Kidney (tissue), 14 donors: Measurements from ENCODE around the gene FOXRED2. TPM values are rescaled to one million over a fixed set of nuclear protein-coding genes. Genes with fewer than 3 reads are reported as not detected.

Experiments used
- DNase-seq, 5 donors: peaks; one replicate each; pipeline ENCODE4 v3.0.0-alpha.2; 2013 to 2020
- FAIRE-seq: peaks from 2 replicates; lab custom pipeline; 2012; peaks lifted over from hg19 to GRCh38; lab: Jason Lieb, UNC
- H3K27ac ChIP-seq, 2 donors: one replicate each; pipeline ENCODE4 v1.7.0; 2013; ENCODE audit warnings: low read depth in 2 of 2, low read length in 2 of 2, inconsistent platforms in 1 of 2
- H3K27me3 ChIP-seq: one replicate; pipeline ENCODE4 v1.7.1; 2013; ENCODE audit warnings: low read length, inconsistent platforms; ENCODE audit not compliant: control insufficient read depth, insufficient read depth
- H3K36me3 ChIP-seq, 3 donors: one replicate each; pipeline versions ENCODE4 v1.7.0 to v1.7.1; 2013; ENCODE audit warnings: low read length in 3 of 3, control low read depth in 1 of 3, inconsistent platforms in 1 of 3; ENCODE audit not compliant: insufficient read depth in 3 of 3, control insufficient read depth in 2 of 3
- H3K4me1 ChIP-seq, 3 donors: one replicate each; pipeline versions ENCODE4 v1.7.0 to v1.7.1; 2013; ENCODE audit warnings: low read length in 3 of 3, inconsistent platforms in 1 of 3, low read depth in 1 of 3; ENCODE audit not compliant: control insufficient read depth in 2 of 3, insufficient read depth in 2 of 3
- H3K4me3 ChIP-seq, 3 donors: one replicate each; pipeline versions ENCODE4 v1.7.0 to v1.8.1; 2013; ENCODE audit warnings: low read length in 3 of 3, control low read depth in 1 of 3, inconsistent platforms in 1 of 3
- H3K9ac ChIP-seq, 3 donors: one replicate each; pipeline versions ENCODE4 v1.7.0 to v1.7.1; 2013; ENCODE audit warnings: low read length in 3 of 3, control low read depth in 1 of 3, inconsistent platforms in 1 of 3
- H3K9me3 ChIP-seq, 3 donors: one replicate each; pipeline versions ENCODE4 v1.7.0 to v1.7.1; 2013; ENCODE audit warnings: low read length in 3 of 3, control low read depth in 1 of 3, inconsistent platforms in 1 of 3; ENCODE audit not compliant: control insufficient read depth in 2 of 3, insufficient read depth in 1 of 3
- CTCF ChIP-seq: IDR thresholded peaks from 3 replicates; pipeline ENCODE4 v1.5.1; 2012; ENCODE audit warnings: mild to moderate bottlenecking, moderate library complexity, borderline replicate concordance; ENCODE audit not compliant: insufficient read depth; ENCODE audit errors: extremely low read depth
- intact Hi-C: fragments of 100-400 bp; cut with DNase I; formaldehyde crosslinking; loops from one replicate; pipeline ENCODE4 v1.11.1; 2022
- polyA plus RNA-seq: library from polyadenylated mRNA; stranded (reverse); fragments of 350-450 nt; fragmentation: Illumina TruSeq; extraction: RNeasy Lipid Tissue Mini Kit (QIAGEN cat#74804); gene quantifications from one replicate; pipeline ENCODE4 v1.2.3, GENCODE V29; 2014; ENCODE audit warnings: low read depth, low replicate concordance; ENCODE audit not compliant: insufficient read depth
- total RNA-seq: library from RNA; stranded (reverse); fragmentation: NEBNext Ultra II Directional; extraction: Animal tissue kit (Norgen Biotek cat#: 25700); gene quantifications from one replicate; pipeline ENCODE4 v1.2.1, GENCODE V29; 2021
- donor health status: control.
- donor health status: control.
- donor health status: control.
- donor health status: control.
- donor health status: control.
- donor health status: DM: yes; HTN: yes; CAD: no.
- donor health status: Normal renal cell carcinoma (clear cell type).

The FOXRED2 gene
- total and polyA plus RNA-seq, 2 donors from 2014 or later: 6.5 to 8.5 TPM

GRCh38 chr22:36465232-36466021, 41.4 kb downstream of the FOXRED2 start:
- Histone ChIP-seq H3K4me1 (peaks cover 0 to 29% (median 15%) of the 10 kb centered on the region in 3 donors), H3K9me3 (no peaks in the 10 kb centered on the region), H3K27me3 (no peaks in the 10 kb centered on the region), H3K4me3 (no peak overlapping the region), H3K27ac (peak overlapping the region; percentile 63 to 67), H3K9ac (peak overlapping the region in 1 of 3 donors; percentile 62), H3K36me3 (peaks cover 0 to 5% (median 0%) of the 10 kb centered on the region in 3 donors)
- peak in 1 of 5 donors; percentile 95 for DNase-seq
- intact Hi-C loops: no loop called here
- no peak for FAIRE-seq
- TF ChIP-seq CTCF: no peak

- Histone ChIP-seq H3K27ac (peak overlapping the region; percentile 63 to 67), H3K36me3 (peaks cover 0 to 5% (median 0%) of the 10 kb centered on the region in 3 donors), H3K4me1 (peaks cover 0 to 23% (median 16%) of the 10 kb centered on the region in 3 donors), H3K9ac (no peak overlapping the region), H3K9me3 (no peaks in the 10 kb centered on the region), H3K4me3 (no peak overlapping the region), H3K27me3 (no peaks in the 10 kb centered on the region)
- no peak for TF ChIP-seq CTCF
- FAIRE-seq: no peak
- no peak for DNase-seq
- intact Hi-C loops: no loop called here
Observed at GRCh38 chr22:36464715-36465231, 42.1 kb downstream of the FOXRED2 start.

GRCh38 chr22:36463783-36464184, 43.1 kb downstream of the FOXRED2 start:
- Histone ChIP-seq H3K27ac (peak overlapping the region; percentile 38 to 75), H3K36me3 (peaks cover 0 to 5% (median 0%) of the 10 kb centered on the region in 3 donors), H3K4me3 (no peak overlapping the region), H3K27me3 (no peaks in the 10 kb centered on the region), H3K9me3 (no peaks in the 10 kb centered on the region), H3K4me1 (peaks cover 3 to 18% (median 16%) of the 10 kb centered on the region in 3 donors), H3K9ac (no peak overlapping the region)
- FAIRE-seq (no peak), DNase-seq (peak in 1 of 5 donors; percentile 89)
- no peak for TF ChIP-seq CTCF
- intact Hi-C loops: no loop called here
